H9 (cell line): ENCODE measurements around the gene CD52. TPM values are rescaled to one million over a fixed set of nuclear protein-coding genes. Genes with fewer than 3 reads are reported as not detected.
A peak's percentile ranks its signal among the peaks of the same experiment; 100 is the strongest.

Experiments
- DNase-seq: peaks from one replicate; pipeline ENCODE4 v3.0.0-alpha.2; 2017
- H2AFZ ChIP-seq: one replicate; pipeline ENCODE4 v1.6.1; 2013; ENCODE audit warnings: mild to moderate bottlenecking, low read length, control low read depth, moderate library complexity
- H2AK5ac ChIP-seq: 2 replicates; pipeline ENCODE4 v1.6.1; 2013; ENCODE audit warnings: low read length, control low read depth, mixed read lengths; ENCODE audit not compliant: insufficient read length
- H2BK120ac ChIP-seq: one replicate; pipeline ENCODE4 v1.6.1; 2013; ENCODE audit warnings: low read depth, mild to moderate bottlenecking, low read length, control low read depth, inconsistent platforms; ENCODE audit not compliant: poor library complexity, severe bottlenecking
- H2BK12ac ChIP-seq: 2 replicates; pipeline ENCODE4 v1.6.1; 2013; ENCODE audit warnings: low read length, control low read depth, mixed read lengths, low read depth; ENCODE audit not compliant: insufficient read length
- H2BK15ac ChIP-seq: 2 replicates; pipeline ENCODE4 v1.6.1; 2013; ENCODE audit warnings: low read depth, low read length, control low read depth
- H2BK20ac ChIP-seq: one replicate; pipeline ENCODE4 v1.6.1; 2013; ENCODE audit warnings: low read depth, mild to moderate bottlenecking, low read length, control low read depth, inconsistent platforms; ENCODE audit not compliant: poor library complexity, severe bottlenecking
- H2BK5ac ChIP-seq: 2 replicates; pipeline ENCODE4 v1.6.1; 2013; ENCODE audit warnings: low read length, control low read depth, mixed read lengths; ENCODE audit not compliant: insufficient read length
- H3K14ac ChIP-seq: 2 replicates; pipeline ENCODE4 v1.6.1; 2013; ENCODE audit warnings: low read length, control low read depth; ENCODE audit not compliant: insufficient read depth
- H3K18ac ChIP-seq: 2 replicates; pipeline ENCODE4 v1.6.1; 2013; ENCODE audit warnings: low read depth, mild to moderate bottlenecking, mixed read lengths, low read length, control low read depth; ENCODE audit not compliant: insufficient read length
- H3K23ac ChIP-seq: 2 replicates; pipeline ENCODE4 v1.6.1; 2013; ENCODE audit warnings: low read length, control low read depth, mixed read lengths, low read depth; ENCODE audit not compliant: insufficient read length
- H3K23me2 ChIP-seq: 2 replicates; pipeline ENCODE4 v1.6.1; 2013; ENCODE audit warnings: low read depth, mild to moderate bottlenecking, mixed read lengths, low read length, control low read depth; ENCODE audit not compliant: insufficient read length, poor library complexity, severe bottlenecking
- H3K27ac ChIP-seq: 2 replicates; pipeline ENCODE4 v1.5.1; 2013; ENCODE audit warnings: low read length, control low read depth, mixed read lengths, low read depth; ENCODE audit not compliant: insufficient read length
- H3K27me3 ChIP-seq: 2 replicates; pipeline ENCODE4 v1.6.1; 2013; ENCODE audit warnings: low read length, control low read depth, inconsistent platforms; ENCODE audit not compliant: insufficient read depth
- H3K4ac ChIP-seq: 2 replicates; pipeline ENCODE4 v1.6.1; 2013; ENCODE audit warnings: low read depth, mild to moderate bottlenecking, control low read depth, inconsistent platforms, low read length, moderate library complexity
- H3K4me1 ChIP-seq: 2 replicates; pipeline ENCODE4 v1.6.1; 2013; ENCODE audit warnings: low read length, control low read depth, inconsistent platforms; ENCODE audit not compliant: insufficient read depth
- H3K4me2 ChIP-seq: 2 replicates; pipeline ENCODE4 v1.6.1; 2013; ENCODE audit warnings: low read length, control low read depth, mixed read lengths; ENCODE audit not compliant: insufficient read length, insufficient read depth
- H3K56ac ChIP-seq: 2 replicates; pipeline ENCODE4 v1.6.1; 2013; ENCODE audit warnings: low read depth, mild to moderate bottlenecking, mixed read lengths, low read length, control low read depth; ENCODE audit not compliant: insufficient read length
- H3K79me1 ChIP-seq: 2 replicates; pipeline ENCODE4 v1.6.1; 2013; ENCODE audit warnings: low read depth, mild to moderate bottlenecking, moderate library complexity, low read length, control low read depth, inconsistent platforms; ENCODE audit not compliant: insufficient read depth, poor library complexity, severe bottlenecking
- H3K79me2 ChIP-seq: 2 replicates; pipeline ENCODE4 v1.6.1; 2013; ENCODE audit warnings: low read length, control low read depth, inconsistent platforms; ENCODE audit not compliant: insufficient read depth
- H3K9ac ChIP-seq: 2 replicates; pipeline ENCODE4 v1.6.1; 2013; ENCODE audit warnings: low read length, control low read depth, mixed read lengths; ENCODE audit not compliant: insufficient read length; ENCODE audit errors: extremely low read depth
- H3K9me3 ChIP-seq: one replicate; pipeline ENCODE4 v1.6.1; 2013; ENCODE audit warnings: low read depth, low read length, inconsistent platforms; ENCODE audit not compliant: control insufficient read depth
- H3T11ph ChIP-seq: one replicate; pipeline ENCODE4 v1.6.1; 2013; ENCODE audit warnings: mild to moderate bottlenecking, low read length, control low read depth, inconsistent platforms
- H4K20me1 ChIP-seq: one replicate; pipeline ENCODE4 v1.6.1; 2013; ENCODE audit not compliant: control insufficient read depth, insufficient read length, insufficient read depth
- H4K5ac ChIP-seq: 2 replicates; pipeline ENCODE4 v1.6.1; 2013; ENCODE audit warnings: low read depth, mild to moderate bottlenecking, mixed read lengths, low read length, control low read depth; ENCODE audit not compliant: insufficient read length
- H4K8ac ChIP-seq: replicated peaks from 2 replicates; pipeline ENCODE4 v1.6.1; 2013; ENCODE audit warnings: low read length, control low read depth, mixed read lengths, low read depth; ENCODE audit not compliant: insufficient read length
- H4K91ac ChIP-seq: 2 replicates; pipeline ENCODE4 v1.6.1; 2013; ENCODE audit warnings: low read depth, mild to moderate bottlenecking, moderate library complexity, mixed read lengths, low read length, control low read depth; ENCODE audit not compliant: insufficient read length
- H3K27ac Mint-ChIP-seq, 3 experiments: 2 replicates in 2 of 3; 3 replicates in 1 of 3; pipeline ENCODE4 v1.8.0; 2020 to 2021; ENCODE audit warnings: mixed read lengths in 3 of 3, mild to moderate bottlenecking in 1 of 3, moderate library complexity in 1 of 3
- H3K27me3 Mint-ChIP-seq: 2 replicates; pipeline ENCODE4 v1.8.0; 2021; ENCODE audit warnings: low read depth, mild to moderate bottlenecking, moderate library complexity, mixed read lengths
- H3K36me3 Mint-ChIP-seq, 3 experiments: 2 replicates in 2 of 3; 3 replicates in 1 of 3; pipeline ENCODE4 v1.8.0; 2020 to 2021; ENCODE audit warnings: low read depth in 3 of 3, mixed read lengths in 3 of 3; ENCODE audit not compliant: insufficient read depth in 1 of 3
- H3K4me1 Mint-ChIP-seq, 2 experiments: 2 replicates each; pipeline ENCODE4 v1.8.0; 2020; ENCODE audit warnings: mixed read lengths in 2 of 2
- H3K4me3 Mint-ChIP-seq, 2 experiments: 2 replicates in 1 of 2; 3 replicates in 1 of 2; pipeline ENCODE4 v1.8.0; 2020 to 2021; ENCODE audit warnings: mild to moderate bottlenecking in 2 of 2, mixed read lengths in 2 of 2, moderate library complexity in 1 of 2
- H3K9me3 Mint-ChIP-seq, 2 experiments: 2 replicates in 1 of 2; 3 replicates in 1 of 2; pipeline ENCODE4 v1.8.0; 2020; ENCODE audit warnings: mild to moderate bottlenecking in 2 of 2, mixed read lengths in 2 of 2, moderate library complexity in 1 of 2
- WGBS: extraction: QIAGEN DNeasy Blood & Tissue Kit; methylation state at CpG from one replicate; pipeline ENCODE4 v1.1.7; 2013; ENCODE audit warnings: missing lambda C conversion rate, low lambda C conversion rate, mixed read lengths; ENCODE audit not compliant: insufficient read length; ENCODE audit errors: extremely low coverage; 5-methylcytosine and 5-hydroxymethylcytosine counted together
- total RNA-seq: library from RNA; stranded (reverse); gene quantifications from 2 replicates; pipeline ENCODE4 v1.2.1, GENCODE V29; 2021
- TF ChIP-seq, protein P1 (sequence below): fragments of 200-600 bp; sonication (generic); conservative IDR thresholded peaks from 3 replicates; pipeline ENCODE4 v1.8.0; 2021; ENCODE audit warnings: antibody characterized with exemption, mild to moderate bottlenecking

The CD52 gene
- total RNA-seq, 1 experiment from 2014 or later, result 4.1 TPM

DNA sequence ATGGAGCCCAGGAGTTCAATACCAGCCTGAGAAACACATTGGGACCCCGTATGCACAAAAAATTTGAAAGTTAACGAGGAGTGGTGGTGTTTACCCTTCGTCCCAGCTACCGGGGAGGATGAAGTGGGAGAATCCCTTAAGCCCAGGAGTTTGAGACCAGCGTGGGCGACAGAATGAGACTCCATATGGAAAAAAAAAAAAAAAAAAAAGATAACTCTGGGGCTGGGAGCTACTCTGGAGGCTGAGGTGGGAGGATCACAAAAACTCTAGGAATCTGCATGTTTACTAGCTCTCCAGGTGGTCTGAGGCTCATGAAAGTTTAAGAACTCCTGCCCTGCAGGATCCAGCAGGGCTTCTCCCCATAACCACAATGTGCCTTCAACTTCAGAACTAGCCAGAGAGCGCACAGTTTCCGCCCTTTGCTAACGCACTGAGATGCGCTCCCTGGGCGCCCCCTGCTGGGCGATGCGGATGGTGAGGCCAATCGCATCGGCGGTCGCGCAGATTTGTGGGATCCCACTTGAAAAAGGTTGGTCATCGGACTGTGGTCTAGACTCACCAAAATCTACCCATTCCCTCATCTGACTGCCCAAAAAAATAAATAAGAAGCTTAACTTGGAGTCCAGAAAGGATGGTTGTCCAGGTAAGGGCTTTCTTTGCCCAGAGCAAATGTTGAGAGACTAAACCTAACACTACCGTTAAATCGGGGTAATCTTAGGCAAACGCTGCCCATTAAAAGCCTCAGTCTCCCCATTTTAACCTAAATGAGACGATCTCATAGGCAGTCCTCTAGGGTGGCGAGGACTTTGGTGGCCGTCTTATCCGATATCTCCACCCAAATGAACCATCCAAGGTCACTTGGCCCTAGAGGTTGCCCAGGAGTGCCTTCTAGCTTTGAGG lies 46.0 kb downstream of the CD52 start:
- Mint-ChIP-seq H3K36me3 (no peaks in the 10 kb centered on the region), H3K4me1 (peaks cover 31 to 36% of the 10 kb centered on the region in 2 experiments), H3K27me3 (peaks cover 61% of the 10 kb centered on the region), H3K27ac (no peak overlapping the region), H3K9me3 (no peaks in the 10 kb centered on the region; a peak in 1 of 5 replicates), H3K4me3 (peak overlapping the region in 1 of 2 experiments; percentile 22; a peak in 2 of 5 replicates)
- no peak overlapping the region for H2BK120ac ChIP-seq
- H3K4ac ChIP-seq, result no peak overlapping the region
- no peak overlapping the region for H3K9ac ChIP-seq
- no peaks in the 10 kb centered on the region; the same call in 1 of the 2 replicates for H3K27me3 ChIP-seq
- H3K4me2 ChIP-seq, result no peak overlapping the region
- no peak overlapping the region for H2AK5ac ChIP-seq
- no peak overlapping the region for H3K23ac ChIP-seq
- no peak overlapping the region for H2BK5ac ChIP-seq
- no peak overlapping the region for H2BK20ac ChIP-seq
- H3K56ac ChIP-seq, result no peak overlapping the region
- no peak overlapping the region for H3K18ac ChIP-seq
- H4K91ac ChIP-seq, result no peak overlapping the region
- no peak overlapping the region for H2BK12ac ChIP-seq
- DNase-seq, result peak; percentile 87
- whole genome bisulfite sequencing, result no CpG with 5 or more reads among the region's 26 CpGs
- no peak overlapping the region for H4K5ac ChIP-seq
- H4K8ac ChIP-seq, result no peak overlapping the region
- H3K27ac ChIP-seq, result no peak overlapping the region
- H3K14ac ChIP-seq, result no peak overlapping the region
- no peaks in the 10 kb centered on the region for H4K20me1 ChIP-seq
- H3T11ph ChIP-seq, result no peak overlapping the region
- no peaks in the 10 kb centered on the region for H3K79me2 ChIP-seq
- no peaks in the 10 kb centered on the region for H3K9me3 ChIP-seq
- H2BK15ac ChIP-seq, result no peak overlapping the region
- H3K79me1 ChIP-seq, result no peaks in the 10 kb centered on the region
- H3K23me2 ChIP-seq, result peaks cover 4% of the 10 kb centered on the region
- H3K4me1 ChIP-seq, result peaks cover 3% of the 10 kb centered on the region; the same call in 1 of the 2 replicates
- no peak overlapping the region for H2AFZ ChIP-seq
- TF ChIP-seq, protein P1, sequence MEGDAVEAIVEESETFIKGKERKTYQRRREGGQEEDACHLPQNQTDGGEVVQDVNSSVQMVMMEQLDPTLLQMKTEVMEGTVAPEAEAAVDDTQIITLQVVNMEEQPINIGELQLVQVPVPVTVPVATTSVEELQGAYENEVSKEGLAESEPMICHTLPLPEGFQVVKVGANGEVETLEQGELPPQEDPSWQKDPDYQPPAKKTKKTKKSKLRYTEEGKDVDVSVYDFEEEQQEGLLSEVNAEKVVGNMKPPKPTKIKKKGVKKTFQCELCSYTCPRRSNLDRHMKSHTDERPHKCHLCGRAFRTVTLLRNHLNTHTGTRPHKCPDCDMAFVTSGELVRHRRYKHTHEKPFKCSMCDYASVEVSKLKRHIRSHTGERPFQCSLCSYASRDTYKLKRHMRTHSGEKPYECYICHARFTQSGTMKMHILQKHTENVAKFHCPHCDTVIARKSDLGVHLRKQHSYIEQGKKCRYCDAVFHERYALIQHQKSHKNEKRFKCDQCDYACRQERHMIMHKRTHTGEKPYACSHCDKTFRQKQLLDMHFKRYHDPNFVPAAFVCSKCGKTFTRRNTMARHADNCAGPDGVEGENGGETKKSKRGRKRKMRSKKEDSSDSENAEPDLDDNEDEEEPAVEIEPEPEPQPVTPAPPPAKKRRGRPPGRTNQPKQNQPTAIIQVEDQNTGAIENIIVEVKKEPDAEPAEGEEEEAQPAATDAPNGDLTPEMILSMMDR, result peak; percentile 95
